Neural cell (in vitro differentiated cells): Measurements from ENCODE around the gene AHCTF1. TPM values are rescaled to one million over a fixed set of nuclear protein-coding genes. Genes with fewer than 3 reads are reported as not detected.

Source experiments
- polyA plus RNA-seq: library from polyadenylated mRNA; depleted of rRNA; stranded (reverse); fragments of >200 nt; gene quantifications from 2 replicates; pipeline ENCODE4 v1.2.3, GENCODE V29; 2014
- small RNA-seq, 3 experiments: library from RNA; depleted of rRNA; stranded (forward); fragments of <200 nt; gene quantifications; one replicate each; pipeline ENCODE3, GENCODE V24; 2012

Gene AHCTF1
- polyA plus RNA-seq, 1 donor from 2014 or later = 27.1 TPM

Small RNA genes within 50 kb of the gene (small RNA-seq; reads per million reads assigned to genes)
- gene AC113174.1 (0 reads per million in 3 experiments), gene RF00402 (0 reads per million in 3 experiments)

Other genes with a start within 250 kb of the AHCTF1 start
- gene SCCPDH, start 207.5 kb downstream of the AHCTF1 start, polyA plus RNA-seq = 94.2 and 98.5 TPM in 2 replicates
- gene ZNF695, start 76.1 kb upstream of the AHCTF1 start, polyA plus RNA-seq = 8.0 and 8.4 TPM in 2 replicates
- gene ZNF670, start 146.9 kb upstream of the AHCTF1 start, polyA plus RNA-seq = 9.3 and 10.6 TPM in 2 replicates
- gene ZNF669, start 172.4 kb upstream of the AHCTF1 start, polyA plus RNA-seq = 22.7 and 29.9 TPM in 2 replicates
- gene ZNF124, start 240.1 kb upstream of the AHCTF1 start, polyA plus RNA-seq = 23.6 and 31.5 TPM in 2 replicates